LNCaP clone FGC (cell line): ENCODE results near the gene HK2.

Source experiments
- DNase-seq: peaks from one replicate; pipeline ENCODE4 v3.0.0-alpha.2; 2011; ENCODE audit warnings: low read depth
- H3K4me3 ChIP-seq: 2 replicates; pipeline ENCODE4 v1.5.1; 2011; ENCODE audit warnings: mild to moderate bottlenecking, low read depth, low read length, control low read depth
- TF ChIP-seq, protein P1 (sequence below): IDR thresholded peaks from 2 replicates; pipeline ENCODE4 v1.5.1; 2012; ENCODE audit warnings: mild to moderate bottlenecking; ENCODE audit not compliant: control insufficient read depth, insufficient read depth; ENCODE audit errors: extremely low read depth

Gene HK2

DNA sequence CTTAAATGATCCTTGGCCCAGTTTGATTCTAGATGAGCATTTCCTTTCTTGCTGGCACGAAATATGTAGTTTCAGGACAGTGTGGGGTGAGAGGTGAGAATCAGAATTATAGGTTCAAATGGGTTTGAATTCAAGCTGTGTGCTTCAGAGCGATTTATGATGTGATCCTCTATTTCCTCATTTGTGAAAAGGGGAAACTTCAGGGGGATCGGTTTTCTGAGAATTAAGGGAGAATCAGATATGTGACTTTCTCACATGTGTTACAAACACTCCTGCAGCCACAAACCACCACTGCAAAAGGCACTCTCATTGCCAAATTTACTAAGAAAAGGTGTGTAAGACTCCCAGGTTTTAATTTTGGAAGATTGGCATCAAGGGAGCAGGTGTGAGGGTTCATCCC lies 24.4 kb downstream of the HK2 start:
- no peak overlapping the region for H3K4me3 ChIP-seq
- TF ChIP-seq, protein P1, sequence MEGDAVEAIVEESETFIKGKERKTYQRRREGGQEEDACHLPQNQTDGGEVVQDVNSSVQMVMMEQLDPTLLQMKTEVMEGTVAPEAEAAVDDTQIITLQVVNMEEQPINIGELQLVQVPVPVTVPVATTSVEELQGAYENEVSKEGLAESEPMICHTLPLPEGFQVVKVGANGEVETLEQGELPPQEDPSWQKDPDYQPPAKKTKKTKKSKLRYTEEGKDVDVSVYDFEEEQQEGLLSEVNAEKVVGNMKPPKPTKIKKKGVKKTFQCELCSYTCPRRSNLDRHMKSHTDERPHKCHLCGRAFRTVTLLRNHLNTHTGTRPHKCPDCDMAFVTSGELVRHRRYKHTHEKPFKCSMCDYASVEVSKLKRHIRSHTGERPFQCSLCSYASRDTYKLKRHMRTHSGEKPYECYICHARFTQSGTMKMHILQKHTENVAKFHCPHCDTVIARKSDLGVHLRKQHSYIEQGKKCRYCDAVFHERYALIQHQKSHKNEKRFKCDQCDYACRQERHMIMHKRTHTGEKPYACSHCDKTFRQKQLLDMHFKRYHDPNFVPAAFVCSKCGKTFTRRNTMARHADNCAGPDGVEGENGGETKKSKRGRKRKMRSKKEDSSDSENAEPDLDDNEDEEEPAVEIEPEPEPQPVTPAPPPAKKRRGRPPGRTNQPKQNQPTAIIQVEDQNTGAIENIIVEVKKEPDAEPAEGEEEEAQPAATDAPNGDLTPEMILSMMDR = no peak
- no peak for DNase-seq

- H3K4me3 ChIP-seq = no peak overlapping the region
- DNase-seq = no peak
- TF ChIP-seq, protein P1 = no peak
Observed at GRCh38 chr2:74860079-74860478, 26.2 kb downstream of the HK2 start.

DNA sequence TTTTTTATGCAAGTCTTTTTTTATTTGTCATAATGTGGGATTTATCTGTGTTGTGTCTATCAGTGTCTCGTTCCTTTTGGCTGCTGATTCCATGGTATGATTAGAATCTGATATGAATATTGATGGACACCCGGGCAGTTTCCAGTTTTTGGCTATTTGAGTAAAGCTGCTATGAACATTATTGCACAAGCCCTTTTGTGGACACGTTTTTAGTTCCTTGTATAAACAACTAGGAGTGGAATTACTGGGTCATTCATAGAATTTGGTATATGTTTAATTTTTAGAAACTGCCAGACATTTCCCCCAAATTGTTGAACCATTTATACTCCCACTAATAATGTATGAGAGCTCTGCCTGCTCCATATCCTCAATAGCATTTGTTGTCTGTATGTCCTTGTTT lies 26.6 kb downstream of the HK2 start:
- no peak overlapping the region for H3K4me3 ChIP-seq
- DNase-seq = no peak
- TF ChIP-seq, protein P1 = no peak

- DNase-seq = peak; percentile 76
- TF ChIP-seq, protein P1 = no peak
- H3K4me3 ChIP-seq = no peak overlapping the region
Observed at GRCh38 chr2:74861531-74861930, 27.6 kb downstream of the HK2 start.

DNA sequence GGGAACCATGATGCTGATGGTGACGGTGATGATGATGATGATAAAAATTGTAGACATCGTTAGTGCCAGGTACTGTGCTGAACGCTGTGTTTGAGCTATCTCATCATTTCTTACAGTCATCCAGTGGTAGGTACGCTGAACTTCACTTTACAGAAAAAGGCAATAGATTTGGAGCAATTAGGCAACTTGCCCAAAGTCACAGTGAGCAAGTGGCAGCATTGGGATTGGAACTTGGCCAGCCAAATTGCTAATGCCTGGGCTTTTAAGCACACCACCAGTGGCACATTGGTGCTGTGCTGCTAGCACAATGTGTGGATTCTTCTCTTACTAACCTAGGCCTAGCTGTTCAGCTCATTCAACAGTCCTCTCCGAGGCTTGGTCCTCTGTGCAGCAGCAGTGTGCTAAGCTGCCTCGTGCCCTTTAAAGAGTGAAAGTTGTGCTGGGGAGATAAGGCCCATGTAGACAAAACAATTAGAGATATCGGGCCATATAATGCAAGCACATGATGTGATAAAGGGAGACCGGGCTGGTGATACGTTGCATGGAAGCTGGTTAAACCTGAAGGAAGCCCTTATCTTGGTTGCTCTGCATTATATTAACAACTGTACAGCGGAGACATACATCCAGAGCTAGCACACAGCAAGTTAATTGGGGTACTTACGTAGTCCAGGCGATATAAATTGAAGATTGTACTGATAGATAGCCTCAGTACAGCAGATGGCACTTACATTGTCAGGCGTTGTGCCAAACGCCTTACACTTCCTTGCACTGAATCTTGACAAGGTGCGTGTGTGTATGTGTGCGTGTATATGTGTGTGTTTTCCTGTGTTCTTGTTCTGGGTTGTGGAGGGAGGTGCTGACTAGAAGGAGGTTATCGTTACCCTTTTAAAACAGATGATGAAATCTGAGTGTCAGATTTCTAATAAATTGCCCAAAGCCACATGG lies 28.4 kb downstream of the HK2 start:
- no peak overlapping the region for H3K4me3 ChIP-seq
- no peak for DNase-seq
- TF ChIP-seq, protein P1 = no peak

DNA sequence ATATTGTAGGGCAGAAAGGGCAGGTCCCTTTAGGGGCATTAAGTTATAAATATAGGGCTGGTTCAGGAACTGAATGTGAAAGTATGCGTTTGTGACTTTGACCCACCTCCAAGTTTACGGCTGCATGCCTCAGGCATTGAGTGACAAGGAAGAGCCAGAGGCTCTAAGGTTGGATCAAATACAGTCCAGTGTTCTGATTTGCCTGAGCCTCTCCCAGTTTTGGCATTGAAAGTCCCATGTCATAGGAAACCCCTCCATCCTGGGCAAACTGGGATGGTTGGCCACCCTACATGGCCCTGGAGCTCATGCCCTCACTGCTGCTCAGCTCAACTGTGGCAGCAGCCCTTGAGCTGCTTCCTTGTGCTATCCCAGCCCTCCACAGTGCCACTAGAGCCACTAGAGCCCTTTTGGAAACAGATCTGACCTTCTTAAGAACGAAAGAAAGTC lies 29.9 kb downstream of the HK2 start:
- TF ChIP-seq, protein P1 = no peak
- H3K4me3 ChIP-seq = no peak overlapping the region
- DNase-seq = no peak
